Measurements from ENCODE around the gene PLIN3.

PLIN3 gene, protein sequence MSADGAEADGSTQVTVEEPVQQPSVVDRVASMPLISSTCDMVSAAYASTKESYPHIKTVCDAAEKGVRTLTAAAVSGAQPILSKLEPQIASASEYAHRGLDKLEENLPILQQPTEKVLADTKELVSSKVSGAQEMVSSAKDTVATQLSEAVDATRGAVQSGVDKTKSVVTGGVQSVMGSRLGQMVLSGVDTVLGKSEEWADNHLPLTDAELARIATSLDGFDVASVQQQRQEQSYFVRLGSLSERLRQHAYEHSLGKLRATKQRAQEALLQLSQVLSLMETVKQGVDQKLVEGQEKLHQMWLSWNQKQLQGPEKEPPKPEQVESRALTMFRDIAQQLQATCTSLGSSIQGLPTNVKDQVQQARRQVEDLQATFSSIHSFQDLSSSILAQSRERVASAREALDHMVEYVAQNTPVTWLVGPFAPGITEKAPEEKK

GRCh38 chr19:4867534-4868285 lies at the start of gene PLIN3:
TSS of gene PLIN3 (minus strand) at chr19:4867667. CDS start at chr19:4861394, 6,273 bp downstream.
- Histone ChIP-seq H3K27ac (ENCODE audit: low read depth, low read length, poor library complexity, severe bottlenecking) (peak within 1 kb of the TSS; percentile 69), H2AFZ (ENCODE audit: low read length) (no peak within 1 kb of the TSS), H4K20me1 (ENCODE audit: insufficient read depth, low read length) (no peaks in the 10 kb centered on the region), H3K9ac (ENCODE audit: low read length) (peak within 1 kb of the TSS; percentile 94), H3K36me3 (ENCODE audit: insufficient read depth, low read length) (no peaks in the 10 kb centered on the region), H3K4me3 (ENCODE audit: low read depth, low read length, poor library complexity, severe bottlenecking) (peak within 1 kb of the TSS; percentile 92), H3K27me3 (ENCODE audit: insufficient read depth, low read length) (no peaks in the 10 kb centered on the region), H3K9me3 (ENCODE audit: low read length) (no peaks in the 10 kb centered on the region), H3F3A (ENCODE audit: insufficient read depth, low read length) (no peaks in the 10 kb centered on the region), H3K4me2 (ENCODE audit: low read length) (peak within 1 kb of the TSS; percentile 89), H3K4me1 (ENCODE audit: insufficient read depth, low read length, severe bottlenecking) (peaks cover 32% of the 10 kb centered on the region), H3K79me2 (ENCODE audit: insufficient read depth, low read length) (no peaks in the 10 kb centered on the region), H3K9me2 (ENCODE audit: low read depth, low read length) (no peaks in the 10 kb centered on the region)
- TF ChIP-seq, protein P1, sequence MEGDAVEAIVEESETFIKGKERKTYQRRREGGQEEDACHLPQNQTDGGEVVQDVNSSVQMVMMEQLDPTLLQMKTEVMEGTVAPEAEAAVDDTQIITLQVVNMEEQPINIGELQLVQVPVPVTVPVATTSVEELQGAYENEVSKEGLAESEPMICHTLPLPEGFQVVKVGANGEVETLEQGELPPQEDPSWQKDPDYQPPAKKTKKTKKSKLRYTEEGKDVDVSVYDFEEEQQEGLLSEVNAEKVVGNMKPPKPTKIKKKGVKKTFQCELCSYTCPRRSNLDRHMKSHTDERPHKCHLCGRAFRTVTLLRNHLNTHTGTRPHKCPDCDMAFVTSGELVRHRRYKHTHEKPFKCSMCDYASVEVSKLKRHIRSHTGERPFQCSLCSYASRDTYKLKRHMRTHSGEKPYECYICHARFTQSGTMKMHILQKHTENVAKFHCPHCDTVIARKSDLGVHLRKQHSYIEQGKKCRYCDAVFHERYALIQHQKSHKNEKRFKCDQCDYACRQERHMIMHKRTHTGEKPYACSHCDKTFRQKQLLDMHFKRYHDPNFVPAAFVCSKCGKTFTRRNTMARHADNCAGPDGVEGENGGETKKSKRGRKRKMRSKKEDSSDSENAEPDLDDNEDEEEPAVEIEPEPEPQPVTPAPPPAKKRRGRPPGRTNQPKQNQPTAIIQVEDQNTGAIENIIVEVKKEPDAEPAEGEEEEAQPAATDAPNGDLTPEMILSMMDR (IDR thresholded peaks at IDR 0.05; ENCODE audit: low read length) = no peak
- TF ChIP-seq EZH2 (IDR thresholded peaks at IDR 0.05; ENCODE audit: borderline replicate concordance, low read length) = no peak

DNA sequence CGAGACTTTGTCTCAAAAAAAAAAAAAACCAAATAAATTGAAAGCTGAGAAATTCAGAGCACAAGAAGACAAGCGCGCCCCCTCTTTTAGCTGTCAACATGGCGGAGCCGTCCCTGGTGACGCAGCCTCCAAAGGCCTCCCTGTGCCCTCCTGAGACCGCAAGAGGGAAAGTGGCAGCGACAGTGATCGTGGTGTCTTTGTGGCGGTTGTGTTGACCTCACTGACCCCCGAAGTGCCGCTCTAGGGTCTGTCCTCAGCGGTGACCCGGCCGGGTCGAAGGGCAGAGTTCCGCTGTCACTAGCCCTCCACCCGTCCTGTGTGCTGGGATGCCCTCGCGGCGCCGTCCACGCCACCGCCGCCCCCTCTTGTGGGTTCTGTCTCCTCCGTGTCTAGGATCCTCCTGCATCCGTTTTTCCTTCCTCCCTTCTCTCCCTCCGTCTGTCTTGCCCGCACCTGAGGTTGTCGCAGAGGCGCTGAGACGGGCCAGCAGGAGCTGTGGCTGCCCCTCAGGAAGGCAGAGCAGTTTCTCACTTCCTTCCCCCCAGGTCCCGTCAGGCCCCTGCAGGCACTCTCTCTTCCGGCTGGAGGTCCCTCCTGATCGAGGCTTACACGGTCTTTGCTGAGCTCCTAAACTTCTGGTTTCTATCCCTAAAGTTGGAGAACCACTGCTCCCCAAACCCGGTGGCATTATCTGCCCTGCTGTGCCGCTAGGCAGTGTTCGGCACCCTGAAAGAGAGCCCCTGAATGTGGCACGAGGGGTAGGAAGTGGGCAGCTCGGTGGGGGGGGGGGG lies 49.0 kb upstream of the PLIN3 start:
- Histone ChIP-seq H3K9ac (ENCODE audit: low read length) (peak overlapping the region; percentile 43; the same call in 1 of the 2 replicates), H3K36me3 (ENCODE audit: insufficient read depth, low read length) (peaks cover 92% of the 10 kb centered on the region)

More for the DNA sequence above, 49.0 kb upstream of the PLIN3 start:
- no peaks in the 10 kb centered on the region for H3K9me3 ChIP-seq (ENCODE audit: low read length)
- H3K4me3 ChIP-seq (ENCODE audit: low read depth, low read length, poor library complexity, severe bottlenecking) = peak overlapping the region; percentile 23
- no peaks in the 10 kb centered on the region for H4K20me1 ChIP-seq (ENCODE audit: insufficient read depth, low read length)
- H3K4me2 ChIP-seq (ENCODE audit: low read length) = peak overlapping the region; percentile 51
- H3K9me2 ChIP-seq (ENCODE audit: low read depth, low read length) = no peaks in the 10 kb centered on the region
- H3K4me1 ChIP-seq (ENCODE audit: insufficient read depth, low read length, severe bottlenecking) = peaks cover 37% of the 10 kb centered on the region
- TF ChIP-seq EZH2 (IDR thresholded peaks at IDR 0.05; ENCODE audit: borderline replicate concordance, low read length) = no peak
- TF ChIP-seq, protein P1 (IDR thresholded peaks at IDR 0.05; ENCODE audit: low read length) = no peak
- peaks cover 85% of the 10 kb centered on the region for H3K79me2 ChIP-seq (ENCODE audit: insufficient read depth, low read length)
- no peaks in the 10 kb centered on the region for H3K27me3 ChIP-seq (ENCODE audit: insufficient read depth, low read length)
- no peak overlapping the region for H2AFZ ChIP-seq (ENCODE audit: low read length)
- no peaks in the 10 kb centered on the region for H3F3A ChIP-seq (ENCODE audit: insufficient read depth, low read length)
- H3K27ac ChIP-seq (ENCODE audit: low read depth, low read length, poor library complexity, severe bottlenecking) = peak overlapping the region; percentile 59

Data from OCI-LY1 (cell line).